ENCODE measurements around the gene KSR1. TPM values are rescaled to one million over a fixed set of nuclear protein-coding genes. Genes with fewer than 3 reads are reported as not detected.
A peak's percentile ranks its signal among the peaks of the same experiment; 100 is the strongest.

KSR1 gene
- total RNA-seq, 2 donors from 2014 or later = 11.5 to 23.7 TPM

GRCh38 chr17:27605409-27605808 lies 149.2 kb downstream of the KSR1 start:
- no peak overlapping the region for H3K27ac ChIP-seq
- 93% methylated on average over 25 of the region's 25 CpGs for WGBS
- H3K36me3 ChIP-seq = peaks cover 0 to 2% of the 10 kb centered on the region in 2 donors
- intact Hi-C loops (cut with DNase I) = no loop called here
- H3K27me3 ChIP-seq (replicated peaks; ENCODE audit: insufficient read depth) = no peaks in the 10 kb centered on the region
- DNase-seq (ENCODE audit: low spot score) = no peak
- peaks cover 4% of the 10 kb centered on the region for H3K4me1 ChIP-seq (replicated peaks)
- TF ChIP-seq POLR2A (IDR thresholded peaks at IDR 0.05) (no peak), POLR2AphosphoS5 (IDR thresholded peaks at IDR 0.05) (no peak)
- TF ChIP-seq, protein P1, sequence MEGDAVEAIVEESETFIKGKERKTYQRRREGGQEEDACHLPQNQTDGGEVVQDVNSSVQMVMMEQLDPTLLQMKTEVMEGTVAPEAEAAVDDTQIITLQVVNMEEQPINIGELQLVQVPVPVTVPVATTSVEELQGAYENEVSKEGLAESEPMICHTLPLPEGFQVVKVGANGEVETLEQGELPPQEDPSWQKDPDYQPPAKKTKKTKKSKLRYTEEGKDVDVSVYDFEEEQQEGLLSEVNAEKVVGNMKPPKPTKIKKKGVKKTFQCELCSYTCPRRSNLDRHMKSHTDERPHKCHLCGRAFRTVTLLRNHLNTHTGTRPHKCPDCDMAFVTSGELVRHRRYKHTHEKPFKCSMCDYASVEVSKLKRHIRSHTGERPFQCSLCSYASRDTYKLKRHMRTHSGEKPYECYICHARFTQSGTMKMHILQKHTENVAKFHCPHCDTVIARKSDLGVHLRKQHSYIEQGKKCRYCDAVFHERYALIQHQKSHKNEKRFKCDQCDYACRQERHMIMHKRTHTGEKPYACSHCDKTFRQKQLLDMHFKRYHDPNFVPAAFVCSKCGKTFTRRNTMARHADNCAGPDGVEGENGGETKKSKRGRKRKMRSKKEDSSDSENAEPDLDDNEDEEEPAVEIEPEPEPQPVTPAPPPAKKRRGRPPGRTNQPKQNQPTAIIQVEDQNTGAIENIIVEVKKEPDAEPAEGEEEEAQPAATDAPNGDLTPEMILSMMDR (IDR thresholded peaks at IDR 0.05) = no peak
- no peak overlapping the region for H3K4me3 ChIP-seq
- H3K9me3 ChIP-seq = no peaks in the 10 kb centered on the region

- H3K27me3 ChIP-seq (replicated peaks; ENCODE audit: insufficient read depth) = no peaks in the 10 kb centered on the region
- DNase-seq (ENCODE audit: low spot score) = no peak
- TF ChIP-seq, protein P1 (IDR thresholded peaks at IDR 0.05) = no peak
- no peak for TF ChIP-seq POLR2A (IDR thresholded peaks at IDR 0.05)
- TF ChIP-seq POLR2AphosphoS5 (IDR thresholded peaks at IDR 0.05) = no peak
- WGBS = 81% methylated on average over 16 of the region's 16 CpGs
- intact Hi-C loops (cut with DNase I) = no loop called here
- no peaks in the 10 kb centered on the region for H3K9me3 ChIP-seq
- H3K4me3 ChIP-seq = no peak overlapping the region
- H3K27ac ChIP-seq = no peak overlapping the region
- peaks cover 0 to 3% of the 10 kb centered on the region in 2 donors for H3K36me3 ChIP-seq
- H3K4me1 ChIP-seq (replicated peaks) = peaks cover 4% of the 10 kb centered on the region
Observed at GRCh38 chr17:27607521-27608091, 151.4 kb downstream of the KSR1 start.

DNA sequence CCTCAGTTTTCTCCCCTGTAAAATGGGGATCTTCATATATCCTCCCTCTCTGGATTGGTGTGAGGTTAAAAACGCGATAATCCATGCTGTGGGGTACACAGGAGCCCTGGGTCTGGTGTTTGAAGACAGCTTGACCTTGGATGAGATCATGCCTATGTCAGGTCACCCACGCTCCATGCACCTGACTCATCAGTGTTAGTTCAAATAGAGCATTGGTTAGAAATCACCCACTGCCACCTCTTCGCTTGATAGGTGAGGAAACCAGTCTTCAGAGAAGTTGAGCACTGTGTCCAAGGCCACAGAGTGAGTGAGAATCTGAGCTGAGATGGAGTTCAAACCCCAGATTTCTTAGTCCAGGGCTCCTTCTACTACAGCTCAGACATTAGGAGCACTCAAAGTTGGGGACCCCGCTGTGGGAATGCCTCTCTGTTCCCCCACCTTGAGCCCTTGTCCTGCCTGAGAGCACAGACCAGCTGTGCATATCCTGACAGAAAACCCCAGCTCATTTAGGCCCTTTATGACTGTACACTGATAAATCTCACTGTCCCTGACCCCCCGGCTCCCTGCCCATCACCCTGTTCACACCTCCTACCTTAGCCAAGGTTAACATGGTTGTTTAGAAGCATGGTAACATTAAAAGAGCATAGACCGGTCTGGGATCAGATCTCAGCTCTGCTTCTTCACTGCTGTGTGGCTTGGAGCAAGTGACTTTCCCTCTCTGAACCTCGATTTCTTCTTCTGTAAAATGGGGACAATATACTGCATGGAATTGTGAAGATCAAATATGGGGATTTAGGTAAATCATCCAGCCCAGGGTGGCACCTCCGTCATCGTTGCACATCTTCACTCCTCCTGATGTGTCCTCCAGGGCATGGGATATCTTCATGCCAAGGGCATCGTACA lies 152.3 kb downstream of the KSR1 start:
- Histone ChIP-seq H3K36me3 (peaks cover 0 to 3% of the 10 kb centered on the region in 2 donors), H3K27me3 (replicated peaks; ENCODE audit: insufficient read depth) (no peaks in the 10 kb centered on the region), H3K4me3 (no peak overlapping the region), H3K4me1 (replicated peaks) (peaks cover 4% of the 10 kb centered on the region), H3K9me3 (no peaks in the 10 kb centered on the region), H3K27ac (no peak overlapping the region)
- DNase-seq (ENCODE audit: low spot score) = no peak
- whole genome bisulfite sequencing = 95% methylated on average over 11 of the region's 11 CpGs
- TF ChIP-seq POLR2A (IDR thresholded peaks at IDR 0.05) (no peak), POLR2AphosphoS5 (IDR thresholded peaks at IDR 0.05) (no peak)
- TF ChIP-seq, protein P1 (IDR thresholded peaks at IDR 0.05) = no peak
- intact Hi-C loops (cut with DNase I) = no loop called here

DNA sequence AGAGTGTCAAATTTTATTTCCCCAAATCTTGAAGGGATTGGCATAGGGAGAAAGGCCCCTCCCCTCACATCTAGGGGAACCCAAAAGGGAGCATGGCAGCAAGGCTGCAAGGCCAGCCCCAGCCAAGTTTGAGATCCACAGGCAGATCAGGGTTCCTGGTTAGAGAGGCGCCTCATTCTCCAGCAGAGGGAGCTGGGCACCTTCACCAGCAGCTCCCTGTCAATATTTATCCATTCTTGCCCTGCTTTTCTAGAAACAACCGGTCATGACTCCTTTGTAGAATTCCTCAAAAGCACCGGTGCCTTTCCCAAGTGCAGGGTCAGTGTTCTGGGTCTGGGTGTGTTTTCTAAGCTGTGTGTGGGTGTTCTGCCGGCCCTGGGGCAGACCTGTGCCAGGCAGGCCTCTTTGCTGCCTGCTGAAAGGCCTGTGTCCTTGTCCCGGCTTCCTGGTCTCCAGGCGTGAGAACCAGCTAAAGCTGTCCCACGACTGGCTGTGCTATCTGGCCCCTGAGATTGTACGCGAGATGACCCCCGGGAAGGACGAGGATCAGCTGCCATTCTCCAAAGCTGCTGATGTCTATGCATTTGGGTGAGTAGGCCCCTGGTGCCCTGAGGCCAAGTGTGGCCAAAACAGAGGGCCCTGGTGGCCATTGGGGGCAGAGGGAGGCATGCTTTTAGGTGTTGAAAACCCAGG lies 153.5 kb downstream of the KSR1 start:
- TF ChIP-seq, protein P1 (IDR thresholded peaks at IDR 0.05) = peak in 3 of 4 experiments; percentile 62 to 75 (median 63)
- peak; percentile 26 for TF ChIP-seq POLR2AphosphoS5 (IDR thresholded peaks at IDR 0.05)
- TF ChIP-seq POLR2A (IDR thresholded peaks at IDR 0.05) = no peak
- intact Hi-C loops (cut with DNase I) = no loop called here
- Histone ChIP-seq H3K9me3 (no peaks in the 10 kb centered on the region), H3K27ac (no peak overlapping the region), H3K27me3 (replicated peaks; ENCODE audit: insufficient read depth) (no peaks in the 10 kb centered on the region), H3K4me3 (no peak overlapping the region), H3K4me1 (replicated peaks) (peaks cover 4% of the 10 kb centered on the region), H3K36me3 (peaks cover 0 to 3% of the 10 kb centered on the region in 2 donors)
- WGBS = 67% methylated on average over 11 of the region's 11 CpGs
- peak; percentile 50 for DNase-seq (ENCODE audit: low spot score)
